RWPE2 (cell line): ENCODE measurements around the gene DLG2.

Experiments used
- ATAC-seq: fragments of 200-7000 bp; cut with Tn5 transposase; 3 replicates; pipeline ENCODE4 v1.9.1; 2021; ENCODE audit warnings: low read depth
- DNase-seq: peaks from one replicate; pipeline ENCODE4 v3.0.0-alpha.2; 2020; ENCODE audit warnings: low spot score
- H3K27ac ChIP-seq: fragments of 450-650 bp; 2 replicates; pipeline ENCODE4 v1.5.1; 2017; ENCODE audit warnings: mild to moderate bottlenecking; ENCODE audit not compliant: poor library complexity, severe bottlenecking
- H3K27me3 ChIP-seq: fragments of 250-450 bp; sonication (Bioruptor Pico); 2 replicates; pipeline ENCODE4 v1.5.1; 2021; ENCODE audit warnings: mild to moderate bottlenecking, moderate library complexity; ENCODE audit not compliant: insufficient read depth, poor library complexity, severe bottlenecking
- H3K36me3 ChIP-seq: fragments of 250-450 bp; sonication (Bioruptor Pico); 2 replicates; pipeline ENCODE4 v1.5.1; 2020; ENCODE audit warnings: low read depth, mild to moderate bottlenecking, moderate library complexity
- H3K4me1 ChIP-seq: fragments of 250-450 bp; sonication (Bioruptor Pico); 2 replicates; pipeline ENCODE4 v1.5.1; 2021; ENCODE audit warnings: mild to moderate bottlenecking, moderate library complexity; ENCODE audit not compliant: insufficient read depth, poor library complexity, severe bottlenecking
- H3K4me3 ChIP-seq: fragments of 250-450 bp; sonication (Bioruptor Pico); 2 replicates; pipeline ENCODE4 v1.5.1; 2021; ENCODE audit warnings: mild to moderate bottlenecking, moderate library complexity; ENCODE audit not compliant: severe bottlenecking
- H3K9me3 ChIP-seq: fragments of 250-450 bp; sonication (Bioruptor Pico); 2 replicates; pipeline ENCODE4 v1.5.1; 2021; ENCODE audit warnings: mild to moderate bottlenecking, moderate library complexity; ENCODE audit not compliant: severe bottlenecking
- CTCF ChIP-seq: fragments of 450-650 bp; IDR thresholded peaks from one replicate; pipeline ENCODE4 v1.5.1; 2017; ENCODE audit warnings: mild to moderate bottlenecking, moderate library complexity; ENCODE audit not compliant: poor library complexity, severe bottlenecking

DLG2 gene

DNA sequence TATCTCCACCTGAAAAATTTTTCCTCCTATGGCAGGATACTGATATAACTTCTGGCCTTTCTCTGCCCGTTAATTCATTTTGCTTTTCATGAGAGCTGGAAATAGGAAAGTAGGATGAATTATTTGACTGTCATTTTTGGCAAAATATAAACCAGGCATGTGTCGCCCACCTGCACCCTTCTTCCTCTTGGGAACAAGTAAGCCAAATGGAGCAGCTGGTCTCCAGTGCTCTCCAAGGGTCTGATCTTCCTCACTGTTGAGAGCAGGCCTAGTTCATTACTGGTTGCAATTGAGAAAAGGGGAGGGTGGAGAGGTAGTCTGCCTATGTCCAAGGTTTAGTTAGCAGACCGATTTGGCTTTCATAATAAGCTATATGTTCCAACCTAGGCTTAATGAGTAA, 582.2 kb downstream of the DLG2 start:
- no peak for ATAC-seq
- H3K27me3 ChIP-seq, result peaks cover 27% of the 10 kb centered on the region
- peaks cover 1% of the 10 kb centered on the region for H3K9me3 ChIP-seq
- no peak overlapping the region for H3K27ac ChIP-seq
- H3K4me3 ChIP-seq, result no peak overlapping the region
- no peak for TF ChIP-seq CTCF
- no peaks in the 10 kb centered on the region for H3K36me3 ChIP-seq
- no peaks in the 10 kb centered on the region for H3K4me1 ChIP-seq
- DNase-seq, result no peak

DNA sequence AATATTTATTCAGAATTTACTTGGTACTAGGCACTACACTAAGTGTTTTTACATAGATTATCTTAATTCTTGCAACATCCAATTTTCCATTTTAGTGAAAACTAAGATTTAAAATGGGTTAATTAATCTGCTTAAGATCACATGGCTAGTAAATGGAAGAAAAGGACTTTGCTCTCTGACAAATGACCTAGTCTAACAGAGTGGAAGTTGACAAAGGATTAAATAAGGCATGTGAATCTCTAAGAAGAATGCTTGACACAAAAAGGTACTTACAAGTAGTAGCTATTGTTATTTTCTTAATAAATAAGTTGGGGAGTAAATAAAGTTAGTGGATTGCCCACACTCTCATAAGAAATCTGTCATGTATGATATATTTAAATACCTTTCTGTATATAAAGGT, 584.8 kb downstream of the DLG2 start:
- H3K36me3 ChIP-seq, result no peaks in the 10 kb centered on the region
- H3K27me3 ChIP-seq, result peaks cover 35% of the 10 kb centered on the region
- ATAC-seq, result no peak
- H3K27ac ChIP-seq, result no peak overlapping the region
- no peaks in the 10 kb centered on the region for H3K4me1 ChIP-seq
- TF ChIP-seq CTCF, result no peak
- peaks cover 1% of the 10 kb centered on the region for H3K9me3 ChIP-seq
- no peak overlapping the region for H3K4me3 ChIP-seq
- DNase-seq, result no peak

- Histone ChIP-seq H3K27me3 (peaks cover 35% of the 10 kb centered on the region), H3K4me1 (no peaks in the 10 kb centered on the region), H3K4me3 (no peak overlapping the region), H3K27ac (no peak overlapping the region), H3K36me3 (no peaks in the 10 kb centered on the region), H3K9me3 (no peaks in the 10 kb centered on the region)
- ATAC-seq (no peak), DNase-seq (no peak)
- TF ChIP-seq CTCF, result no peak
Observed at GRCh38 chr11:85040166-85040565, 587.0 kb downstream of the DLG2 start.

DNA sequence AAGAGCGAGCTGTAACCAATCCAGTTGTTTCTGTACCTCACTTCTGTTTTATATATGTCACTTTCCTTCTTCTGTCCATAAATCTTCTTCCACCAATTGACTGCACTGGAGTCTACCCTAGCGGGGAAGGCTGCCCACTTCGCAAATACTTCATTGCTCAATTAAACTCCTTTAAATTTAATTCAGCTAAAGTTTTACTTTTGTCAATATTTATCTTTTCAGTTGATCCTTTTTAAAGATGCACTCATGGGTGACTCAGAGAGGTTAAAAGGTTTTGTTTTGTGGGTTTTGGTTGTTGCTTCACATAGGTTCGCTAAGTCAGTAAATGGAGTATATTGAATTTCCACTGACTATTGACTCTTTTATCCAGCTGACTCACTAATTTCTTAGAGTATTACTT, 597.2 kb downstream of the DLG2 start:
- ATAC-seq (peak; percentile 67), DNase-seq (no peak)
- peaks cover 6% of the 10 kb centered on the region for H3K4me1 ChIP-seq
- no peaks in the 10 kb centered on the region for H3K36me3 ChIP-seq
- H3K4me3 ChIP-seq, result no peak overlapping the region
- peaks cover 9% of the 10 kb centered on the region for H3K27me3 ChIP-seq
- no peaks in the 10 kb centered on the region for H3K9me3 ChIP-seq
- TF ChIP-seq CTCF, result no peak
- no peak overlapping the region for H3K27ac ChIP-seq

DNA sequence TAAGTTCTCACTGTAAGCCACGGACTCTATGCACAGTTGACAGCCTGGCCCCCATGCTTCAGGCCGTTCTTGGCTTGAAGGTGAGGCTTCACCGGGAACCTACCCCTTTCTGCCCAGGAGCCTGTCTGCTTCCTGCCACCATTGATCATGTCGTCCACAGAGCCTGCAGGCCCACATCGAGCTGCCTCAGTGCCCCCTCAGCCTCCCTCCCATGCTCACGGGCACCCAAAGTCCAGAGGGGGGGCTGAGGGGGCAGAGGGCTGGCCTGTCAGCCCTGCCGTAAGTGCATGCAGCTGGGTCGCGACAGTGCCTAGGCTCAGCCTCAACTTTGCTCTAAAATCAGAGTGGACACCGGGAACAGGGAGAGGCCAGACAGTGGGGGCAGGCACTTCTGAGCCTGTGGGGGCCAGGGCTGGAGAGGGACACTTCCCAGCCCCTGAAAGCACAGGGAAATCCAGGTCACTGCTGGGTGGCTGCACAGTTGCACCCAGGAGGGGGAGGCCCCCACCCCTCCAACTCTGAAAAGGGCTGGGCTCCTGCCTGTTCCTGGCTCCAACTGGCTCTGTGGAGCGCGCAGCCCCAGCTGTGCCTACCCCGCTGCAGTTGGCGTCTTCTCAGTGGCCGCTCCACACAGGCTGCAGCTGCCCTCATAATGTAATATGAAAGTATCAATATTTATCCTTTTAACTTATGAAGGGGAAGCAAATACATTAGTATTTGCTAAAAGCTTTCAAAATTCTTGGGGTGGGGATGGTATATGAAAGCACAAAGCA, 598.6 kb downstream of the DLG2 start:
- Histone ChIP-seq H3K36me3 (no peaks in the 10 kb centered on the region), H3K27me3 (peaks cover 14% of the 10 kb centered on the region), H3K4me1 (peaks cover 6% of the 10 kb centered on the region), H3K27ac (no peak overlapping the region), H3K9me3 (no peaks in the 10 kb centered on the region), H3K4me3 (no peak overlapping the region)
- peak; percentile 24 for DNase-seq
- ATAC-seq, result no peak
- TF ChIP-seq CTCF, result no peak
